Measurements from ENCODE around the gene PRG2.

PRG2 gene

DNA sequence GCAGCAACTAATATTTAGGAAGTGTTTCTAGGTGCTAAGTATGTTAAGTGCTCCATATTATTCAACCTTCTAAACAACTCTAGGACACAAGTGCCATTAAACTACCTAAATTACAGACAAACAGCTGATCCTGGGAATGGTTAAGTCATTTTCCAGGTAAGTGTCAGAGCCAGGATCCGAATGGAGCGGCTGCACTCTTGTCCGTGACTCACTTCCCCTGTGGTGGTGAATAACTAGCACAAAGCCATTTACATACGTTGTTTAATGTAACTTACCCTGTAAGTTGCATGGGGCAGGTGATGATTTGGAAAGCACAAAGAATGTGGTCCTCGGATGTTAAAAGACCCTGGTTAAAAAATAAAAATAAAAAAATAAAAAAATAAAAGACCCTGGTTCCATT lies 8.8 kb upstream of the PRG2 start:
- Histone ChIP-seq H3K27me3 (no peaks in the 10 kb centered on the region), H3K4me1 (ENCODE audit: control insufficient read depth in 1 of 2, insufficient read depth in 1 of 2, low read depth in 1 of 2, low read length in 1 of 2) (peaks cover 10 to 23% of the 10 kb centered on the region in 2 experiments), H3K27ac (no peak overlapping the region), H3K4me3 (ENCODE audit: low read depth in 1 of 2, low read length in 1 of 2) (no peak overlapping the region), H3K9me3 (peaks cover 3% of the 10 kb centered on the region), H3K36me3 (no peaks in the 10 kb centered on the region)
- TF ChIP-seq, protein P1, sequence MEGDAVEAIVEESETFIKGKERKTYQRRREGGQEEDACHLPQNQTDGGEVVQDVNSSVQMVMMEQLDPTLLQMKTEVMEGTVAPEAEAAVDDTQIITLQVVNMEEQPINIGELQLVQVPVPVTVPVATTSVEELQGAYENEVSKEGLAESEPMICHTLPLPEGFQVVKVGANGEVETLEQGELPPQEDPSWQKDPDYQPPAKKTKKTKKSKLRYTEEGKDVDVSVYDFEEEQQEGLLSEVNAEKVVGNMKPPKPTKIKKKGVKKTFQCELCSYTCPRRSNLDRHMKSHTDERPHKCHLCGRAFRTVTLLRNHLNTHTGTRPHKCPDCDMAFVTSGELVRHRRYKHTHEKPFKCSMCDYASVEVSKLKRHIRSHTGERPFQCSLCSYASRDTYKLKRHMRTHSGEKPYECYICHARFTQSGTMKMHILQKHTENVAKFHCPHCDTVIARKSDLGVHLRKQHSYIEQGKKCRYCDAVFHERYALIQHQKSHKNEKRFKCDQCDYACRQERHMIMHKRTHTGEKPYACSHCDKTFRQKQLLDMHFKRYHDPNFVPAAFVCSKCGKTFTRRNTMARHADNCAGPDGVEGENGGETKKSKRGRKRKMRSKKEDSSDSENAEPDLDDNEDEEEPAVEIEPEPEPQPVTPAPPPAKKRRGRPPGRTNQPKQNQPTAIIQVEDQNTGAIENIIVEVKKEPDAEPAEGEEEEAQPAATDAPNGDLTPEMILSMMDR (IDR thresholded peaks at IDR 0.05): no peak

DNA sequence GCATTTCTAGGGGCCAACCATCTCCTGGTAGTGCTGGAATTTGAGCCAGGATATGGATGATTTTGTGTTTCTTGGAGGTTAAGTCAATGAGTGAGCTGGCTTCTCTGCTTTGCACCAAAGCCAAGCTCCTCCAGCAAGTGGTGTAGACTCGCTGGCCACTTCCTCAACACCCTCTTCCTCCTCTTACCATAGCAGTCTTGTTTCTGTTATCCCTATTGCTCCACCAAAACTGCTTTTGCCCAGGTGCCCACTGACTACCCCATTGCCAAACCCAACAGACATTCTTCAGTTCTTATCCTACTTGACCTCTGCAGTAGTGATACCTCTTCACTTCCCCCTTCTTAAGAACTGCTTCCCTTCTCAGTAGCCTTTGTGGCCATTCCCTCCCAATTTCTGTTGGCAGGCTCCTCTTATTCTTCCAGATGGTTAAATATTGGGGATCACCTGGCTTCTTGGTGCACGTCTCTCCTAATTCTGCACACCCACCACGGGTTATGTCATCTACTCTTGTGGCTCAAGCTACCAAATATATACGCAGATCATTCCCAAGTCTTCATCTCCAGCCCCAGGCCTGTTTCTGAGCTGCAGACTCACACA lies 7.0 kb upstream of the PRG2 start:
- Histone ChIP-seq H3K27ac (no peak overlapping the region), H3K27me3 (no peaks in the 10 kb centered on the region), H3K36me3 (no peaks in the 10 kb centered on the region), H3K4me1 (ENCODE audit: control insufficient read depth in 1 of 2, insufficient read depth in 1 of 2, low read depth in 1 of 2, low read length in 1 of 2) (peaks cover 10 to 22% of the 10 kb centered on the region in 2 experiments), H3K9me3 (no peaks in the 10 kb centered on the region), H3K4me3 (ENCODE audit: low read depth in 1 of 2, low read length in 1 of 2) (no peak overlapping the region)
- TF ChIP-seq, protein P1 (IDR thresholded peaks at IDR 0.05): no peak

- TF ChIP-seq, protein P1 (IDR thresholded peaks at IDR 0.05): no peak
Observed at GRCh38 chr11:57396744-57397143, 6.3 kb upstream of the PRG2 start.

GRCh38 chr11:57395905-57396623 lies 5.6 kb upstream of the PRG2 start:
- TF ChIP-seq, protein P1 (IDR thresholded peaks at IDR 0.05): no peak
- no peaks in the 10 kb centered on the region for H3K27me3 ChIP-seq

More at GRCh38 chr11:57396744-57397143, 6.3 kb upstream of the PRG2 start:
- no peaks in the 10 kb centered on the region for H3K9me3 ChIP-seq
- peaks cover 14 to 29% of the 10 kb centered on the region in 2 experiments for H3K4me1 ChIP-seq (ENCODE audit: control insufficient read depth in 1 of 2, insufficient read depth in 1 of 2, low read depth in 1 of 2, low read length in 1 of 2)
- H3K27ac ChIP-seq: no peak overlapping the region
- no peak overlapping the region for H3K4me3 ChIP-seq (ENCODE audit: low read depth in 1 of 2, low read length in 1 of 2)
- no peaks in the 10 kb centered on the region for H3K36me3 ChIP-seq
- H3K27me3 ChIP-seq: no peaks in the 10 kb centered on the region

GRCh38 chr11:57394203-57394965 lies 3.9 kb upstream of the PRG2 start:
- H3K27ac ChIP-seq: no peak overlapping the region
- H3K4me1 ChIP-seq (ENCODE audit: control insufficient read depth in 1 of 2, insufficient read depth in 1 of 2, low read depth in 1 of 2, low read length in 1 of 2): peaks cover 20 to 34% of the 10 kb centered on the region in 2 experiments
- H3K4me3 ChIP-seq (ENCODE audit: low read depth in 1 of 2, low read length in 1 of 2): no peak overlapping the region
- H3K36me3 ChIP-seq: no peaks in the 10 kb centered on the region
- no peaks in the 10 kb centered on the region for H3K9me3 ChIP-seq
- no peaks in the 10 kb centered on the region for H3K27me3 ChIP-seq
- TF ChIP-seq, protein P1 (IDR thresholded peaks at IDR 0.05): no peak

More at GRCh38 chr11:57395905-57396623, 5.6 kb upstream of the PRG2 start:
- Histone ChIP-seq H3K4me1 (ENCODE audit: control insufficient read depth in 1 of 2, insufficient read depth in 1 of 2, low read depth in 1 of 2, low read length in 1 of 2) (peaks cover 20 to 34% of the 10 kb centered on the region in 2 experiments), H3K27ac (no peak overlapping the region), H3K9me3 (no peaks in the 10 kb centered on the region), H3K36me3 (no peaks in the 10 kb centered on the region), H3K4me3 (ENCODE audit: low read depth in 1 of 2, low read length in 1 of 2) (no peak overlapping the region)

All from neutrophil (primary cell).